Thyroid gland (tissue), 4 donors: ENCODE measurements around the gene NUDT14.

Source experiments
- POLR2A ChIP-seq, 2 donors: fragments of 450-650 bp; IDR thresholded peaks; one replicate each; pipeline ENCODE4 v1.6.1; 2017; ENCODE audit warnings: antibody characterized with exemption in 2 of 2, mild to moderate bottlenecking in 2 of 2, moderate library complexity in 1 of 2
- TF ChIP-seq, protein P1 (sequence below), 6 experiments: fragments of 200-600 bp in 3 of 6; fragments of 450-650 bp in 3 of 6; sonication (generic) in 3 of 6; IDR thresholded peaks; one replicate each; pipeline ENCODE4 v1.5.1; 2016 to 2019; ENCODE audit warnings: antibody characterized with exemption in 6 of 6, mild to moderate bottlenecking in 2 of 6, inconsistent platforms in 1 of 6, moderate library complexity in 1 of 6

DNA sequence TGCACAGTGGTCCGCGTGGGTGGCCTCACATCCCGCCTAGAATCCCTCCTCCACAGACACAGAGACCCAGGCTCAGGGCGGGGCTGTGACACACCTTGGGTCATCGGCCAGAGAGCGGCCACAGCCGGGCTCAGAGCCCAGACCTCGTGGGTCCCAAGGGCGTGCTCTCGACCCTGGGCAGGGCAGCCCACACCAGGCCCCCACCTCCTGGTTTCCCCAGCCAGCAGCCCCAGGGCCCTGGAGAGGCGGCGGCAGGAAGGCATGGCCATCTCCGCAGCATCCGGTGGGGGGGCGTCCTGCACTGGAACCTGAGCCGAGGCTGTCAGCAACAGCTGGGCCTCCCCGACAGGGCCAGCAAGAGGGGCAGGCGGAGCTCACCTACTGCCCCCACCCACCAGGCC lies 27.8 kb downstream of the NUDT14 start:
- TF ChIP-seq, protein P1, sequence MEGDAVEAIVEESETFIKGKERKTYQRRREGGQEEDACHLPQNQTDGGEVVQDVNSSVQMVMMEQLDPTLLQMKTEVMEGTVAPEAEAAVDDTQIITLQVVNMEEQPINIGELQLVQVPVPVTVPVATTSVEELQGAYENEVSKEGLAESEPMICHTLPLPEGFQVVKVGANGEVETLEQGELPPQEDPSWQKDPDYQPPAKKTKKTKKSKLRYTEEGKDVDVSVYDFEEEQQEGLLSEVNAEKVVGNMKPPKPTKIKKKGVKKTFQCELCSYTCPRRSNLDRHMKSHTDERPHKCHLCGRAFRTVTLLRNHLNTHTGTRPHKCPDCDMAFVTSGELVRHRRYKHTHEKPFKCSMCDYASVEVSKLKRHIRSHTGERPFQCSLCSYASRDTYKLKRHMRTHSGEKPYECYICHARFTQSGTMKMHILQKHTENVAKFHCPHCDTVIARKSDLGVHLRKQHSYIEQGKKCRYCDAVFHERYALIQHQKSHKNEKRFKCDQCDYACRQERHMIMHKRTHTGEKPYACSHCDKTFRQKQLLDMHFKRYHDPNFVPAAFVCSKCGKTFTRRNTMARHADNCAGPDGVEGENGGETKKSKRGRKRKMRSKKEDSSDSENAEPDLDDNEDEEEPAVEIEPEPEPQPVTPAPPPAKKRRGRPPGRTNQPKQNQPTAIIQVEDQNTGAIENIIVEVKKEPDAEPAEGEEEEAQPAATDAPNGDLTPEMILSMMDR (IDR thresholded peaks at IDR 0.05), result no peak
- TF ChIP-seq POLR2A (IDR thresholded peaks at IDR 0.05), result no peak
